OCI-LY1 (cell line): Measurements from ENCODE around the gene TTN.

Source experiments
- H2AFZ ChIP-seq: fragments of 200-600 bp; sonication (generic), shearing (Covaris generic); 2 replicates; pipeline ENCODE4 v1.6.0; 2014; ENCODE audit warnings: antibody characterized with exemption, mild to moderate bottlenecking, low read length
- H3F3A ChIP-seq: fragments of 200-600 bp; sonication (generic), shearing (Covaris generic); 2 replicates; pipeline ENCODE4 v1.6.0; 2014; ENCODE audit warnings: mild to moderate bottlenecking, antibody characterized with exemption, low read length, moderate library complexity; ENCODE audit not compliant: insufficient read depth
- H3K27ac ChIP-seq: fragments of 200-600 bp; sonication (generic); 2 replicates; pipeline ENCODE4 v1.5.1; 2014; ENCODE audit warnings: low read length, mixed run types, mild to moderate bottlenecking, low read depth; ENCODE audit not compliant: poor library complexity, severe bottlenecking
- H3K27me3 ChIP-seq: fragments of 200-600 bp; sonication (generic); 2 replicates; pipeline ENCODE4 v1.6.0; 2014; ENCODE audit warnings: antibody characterized with exemption, mild to moderate bottlenecking, low read length, moderate library complexity; ENCODE audit not compliant: insufficient read depth
- H3K36me3 ChIP-seq: fragments of 200-600 bp; sonication (generic); 2 replicates; pipeline ENCODE4 v1.6.1; 2014; ENCODE audit warnings: mild to moderate bottlenecking, antibody characterized with exemption, low read length, moderate library complexity, mixed read lengths; ENCODE audit not compliant: insufficient read depth
- H3K4me1 ChIP-seq: fragments of 200-600 bp; sonication (generic); 2 replicates; pipeline ENCODE4 v1.5.1; 2014; ENCODE audit warnings: mild to moderate bottlenecking, low read length, moderate library complexity; ENCODE audit not compliant: insufficient read depth, severe bottlenecking
- H3K4me2 ChIP-seq: fragments of 200-600 bp; sonication (generic), shearing (Covaris generic); 2 replicates; pipeline ENCODE4 v1.6.1; 2014; ENCODE audit warnings: low read length
- H3K4me3 ChIP-seq: fragments of 200-600 bp; sonication (generic); 2 replicates; pipeline ENCODE4 v1.5.1; 2014; ENCODE audit warnings: low read length, low read depth, mild to moderate bottlenecking, mixed read lengths; ENCODE audit not compliant: poor library complexity, severe bottlenecking
- H3K79me2 ChIP-seq: fragments of 200-600 bp; shearing (Covaris generic); 2 replicates; pipeline ENCODE4 v1.6.1; 2016; ENCODE audit warnings: mixed run types, low read length, mixed read lengths; ENCODE audit not compliant: insufficient read depth
- H3K9ac ChIP-seq: fragments of 200-600 bp; sonication (generic), shearing (Covaris generic); 2 replicates; pipeline ENCODE4 v1.6.1; 2014; ENCODE audit warnings: mild to moderate bottlenecking, low read length, mixed read lengths
- H3K9me2 ChIP-seq: fragments of 200-600 bp; sonication (generic), shearing (Covaris generic); 2 replicates; pipeline ENCODE4 v1.6.1; 2014; ENCODE audit warnings: low read depth, mild to moderate bottlenecking, low read length, mixed read lengths
- H3K9me3 ChIP-seq: fragments of 200-600 bp; shearing (Covaris generic); 2 replicates; pipeline ENCODE4 v1.6.1; 2014; ENCODE audit warnings: low read length, mixed read lengths
- H4K20me1 ChIP-seq: fragments of 200-600 bp; sonication (generic), shearing (Covaris generic); 2 replicates; pipeline ENCODE4 v1.6.0; 2016; ENCODE audit warnings: mild to moderate bottlenecking, low read length; ENCODE audit not compliant: insufficient read depth
- CTCF ChIP-seq: fragments of 200-600 bp; sonication (generic), shearing (Covaris generic); IDR thresholded peaks from 2 replicates; pipeline ENCODE4 v1.5.1; 2017; ENCODE audit warnings: mild to moderate bottlenecking, antibody characterized with exemption, low read length, moderate library complexity, mixed read lengths
- EZH2 ChIP-seq: fragments of 200-600 bp; sonication (generic), shearing (Covaris generic); IDR thresholded peaks from 2 replicates; pipeline ENCODE4 v1.8.0; 2017; ENCODE audit warnings: borderline replicate concordance, mixed run types, mild to moderate bottlenecking, antibody characterized with exemption, low read length, moderate library complexity, mixed read lengths

TTN gene

DNA sequence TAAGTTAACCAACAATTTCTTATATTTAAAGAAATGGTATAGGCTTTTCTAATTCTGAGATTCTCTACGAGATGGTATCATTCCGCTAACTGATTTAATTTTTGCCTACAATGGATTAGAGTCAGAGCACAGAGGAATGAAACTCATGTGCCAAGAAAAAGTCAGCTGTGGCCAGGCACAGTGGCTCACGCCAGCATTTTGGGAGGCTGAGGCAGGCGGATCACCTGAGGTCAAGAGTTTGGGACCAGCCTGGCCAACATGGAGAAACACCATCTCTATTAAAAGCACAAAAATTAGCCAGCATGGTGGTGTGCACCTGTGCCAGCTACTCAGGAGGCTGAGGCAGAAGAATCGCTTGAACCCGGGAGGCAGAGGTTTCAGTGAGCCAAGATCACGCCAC, 17.0 kb upstream of the TTN start:
- no peaks in the 10 kb centered on the region for H3K36me3 ChIP-seq

DNA sequence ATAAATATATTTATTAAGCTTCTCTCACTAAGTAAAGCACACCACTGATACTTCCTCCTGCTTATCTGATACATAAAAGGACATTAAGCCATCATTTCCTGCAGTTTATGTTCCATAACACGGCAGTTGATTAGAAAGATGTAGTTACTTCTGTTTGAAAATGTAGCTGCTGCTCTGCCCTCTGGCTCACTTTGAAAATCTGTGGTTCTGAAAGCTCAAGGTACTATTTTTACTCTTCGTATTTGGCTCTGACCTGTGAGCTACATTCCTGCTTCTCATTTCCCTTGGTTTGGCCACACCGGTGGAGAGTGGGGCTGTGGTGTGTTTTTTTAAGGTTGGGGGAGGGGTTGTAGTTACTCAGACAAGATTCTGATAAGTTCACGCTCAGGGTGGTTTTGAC, 12.8 kb upstream of the TTN start:
- Histone ChIP-seq H3K27ac (peak overlapping the region; percentile 78), H3F3A (no peaks in the 10 kb centered on the region), H3K9me3 (no peaks in the 10 kb centered on the region), H3K4me3 (peak overlapping the region; percentile 5), H3K9ac (peak overlapping the region; percentile 3), H4K20me1 (no peaks in the 10 kb centered on the region), H3K4me2 (peak overlapping the region; percentile 58), H2AFZ (no peak overlapping the region), H3K9me2 (no peaks in the 10 kb centered on the region), H3K36me3 (no peaks in the 10 kb centered on the region), H3K27me3 (no peaks in the 10 kb centered on the region), H3K4me1 (peaks cover 22% of the 10 kb centered on the region), H3K79me2 (no peaks in the 10 kb centered on the region)
- no peak for TF ChIP-seq CTCF
- TF ChIP-seq EZH2, result no peak

More for the DNA sequence above, 17.0 kb upstream of the TTN start:
- no peak for TF ChIP-seq EZH2
- TF ChIP-seq CTCF, result no peak
- H4K20me1 ChIP-seq, result no peaks in the 10 kb centered on the region
- no peak overlapping the region for H3K4me3 ChIP-seq
- H3K9me3 ChIP-seq, result no peaks in the 10 kb centered on the region
- H3K4me1 ChIP-seq, result peaks cover 32% of the 10 kb centered on the region
- H3F3A ChIP-seq, result no peaks in the 10 kb centered on the region
- no peak overlapping the region for H3K4me2 ChIP-seq
- no peak overlapping the region for H3K27ac ChIP-seq
- H3K27me3 ChIP-seq, result no peaks in the 10 kb centered on the region
- no peak overlapping the region for H3K9ac ChIP-seq
- H3K79me2 ChIP-seq, result no peaks in the 10 kb centered on the region
- H2AFZ ChIP-seq, result no peak overlapping the region
- H3K9me2 ChIP-seq, result no peaks in the 10 kb centered on the region

DNA sequence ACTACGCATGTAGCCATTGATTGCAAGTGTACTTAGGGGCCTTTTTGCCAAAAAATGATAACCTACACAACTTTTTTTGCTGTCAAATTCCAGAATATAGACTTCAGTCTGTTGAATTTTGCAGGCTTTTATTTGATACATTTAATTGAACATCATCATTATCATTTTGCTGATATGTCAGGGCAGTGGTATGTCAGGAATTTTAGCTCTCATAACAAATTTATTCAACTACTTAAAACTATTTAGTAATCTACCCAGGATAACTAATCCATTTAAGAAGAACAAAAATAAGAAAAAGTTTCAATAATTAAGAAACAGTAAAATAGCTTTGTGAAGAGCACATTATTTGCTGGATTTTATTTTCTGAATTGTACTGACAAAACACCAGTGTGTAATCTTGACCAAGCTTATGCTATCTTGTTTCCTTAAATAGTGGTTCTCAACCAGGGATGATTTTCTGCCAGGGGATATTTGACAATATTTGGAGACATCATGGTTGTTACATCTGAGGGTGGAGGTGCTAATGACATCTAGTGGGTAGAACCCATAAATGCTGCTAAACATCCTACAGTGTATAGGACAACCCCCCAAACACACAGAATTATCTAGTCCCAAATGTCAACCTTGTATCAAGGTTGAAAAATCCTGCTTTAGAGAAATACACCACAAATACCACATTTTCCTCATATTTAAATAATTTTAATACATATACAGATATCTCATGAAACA, 12.1 kb upstream of the TTN start:
- Histone ChIP-seq H3K27me3 (no peaks in the 10 kb centered on the region), H3K9ac (peak overlapping the region; percentile 3), H3K9me3 (no peaks in the 10 kb centered on the region), H3K36me3 (no peaks in the 10 kb centered on the region), H3K9me2 (no peaks in the 10 kb centered on the region), H3K4me1 (peaks cover 22% of the 10 kb centered on the region), H3K4me3 (no peak overlapping the region), H3F3A (no peaks in the 10 kb centered on the region), H3K27ac (peak overlapping the region; percentile 78), H3K79me2 (no peaks in the 10 kb centered on the region), H2AFZ (no peak overlapping the region), H4K20me1 (no peaks in the 10 kb centered on the region), H3K4me2 (peak overlapping the region; percentile 58; the same call in 1 of the 2 replicates)
- TF ChIP-seq CTCF, result peak; percentile 48
- no peak for TF ChIP-seq EZH2
